GM18505 (cell line): ENCODE data around the gene CTR9.

Experiments used
- ATAC-seq: cut with Tn5 transposase; IDR thresholded peaks from one replicate; pipeline ENCODE4 v1.9.1; 2021; ENCODE audit not compliant: unreplicated experiment
- POLR2A ChIP-seq: IDR thresholded peaks from 4 replicates; pipeline ENCODE4 v1.6.1; 2011; ENCODE audit warnings: borderline replicate concordance; ENCODE audit not compliant: insufficient read depth, insufficient read length; ENCODE audit errors: extremely low read depth

The CTR9 gene

GRCh38 chr11:10750838-10751580 lies at the start of gene CTR9:
TSS of gene CTR9 (plus strand) at chr11:10751246. CDS start at chr11:10751413, 167 bp downstream.
- ATAC-seq = peak; percentile 87
- peak; percentile 98 for TF ChIP-seq POLR2A

DNA sequence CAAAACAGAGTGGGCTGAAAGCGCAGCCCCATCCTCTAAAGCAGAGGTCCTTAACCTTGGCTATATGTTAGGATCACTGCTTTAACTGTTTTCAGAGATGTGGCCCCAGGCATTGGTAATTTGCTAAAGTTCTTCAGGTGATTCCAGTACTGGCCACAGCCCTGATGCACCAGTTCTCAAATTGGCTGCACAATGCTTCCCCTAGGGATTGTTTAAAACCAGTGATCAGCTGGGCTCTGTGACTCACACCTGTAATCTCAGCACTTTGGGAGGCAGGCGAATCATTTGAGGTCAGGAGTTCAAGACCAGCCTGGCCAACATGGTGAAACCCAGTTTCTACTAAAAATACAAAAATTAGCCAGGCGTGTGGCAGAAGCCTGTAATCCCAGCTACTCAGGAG lies 49.1 kb upstream of the CTR9 start:
- no peak for TF ChIP-seq POLR2A
- ATAC-seq = no peak

DNA sequence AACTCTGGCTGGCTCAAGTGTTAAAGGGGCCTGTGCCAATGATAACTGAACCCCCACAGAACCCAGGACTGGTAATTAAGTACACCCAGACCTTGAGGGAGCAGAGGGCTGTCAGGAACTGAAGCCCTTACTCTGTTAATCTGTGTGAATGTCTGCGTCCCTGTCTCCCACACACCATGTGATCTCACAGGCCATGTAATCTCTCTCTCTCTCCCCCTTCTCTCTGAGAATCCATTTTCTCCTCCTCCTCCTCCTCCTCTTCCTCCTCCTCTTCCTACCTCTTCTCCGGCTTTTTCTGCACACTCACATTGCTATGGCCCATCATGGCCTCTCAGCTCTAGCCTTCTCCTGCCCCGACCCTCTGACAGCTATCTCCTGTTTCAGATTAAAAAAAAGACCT lies 42.9 kb upstream of the CTR9 start:
- ATAC-seq = no peak
- no peak for TF ChIP-seq POLR2A

DNA sequence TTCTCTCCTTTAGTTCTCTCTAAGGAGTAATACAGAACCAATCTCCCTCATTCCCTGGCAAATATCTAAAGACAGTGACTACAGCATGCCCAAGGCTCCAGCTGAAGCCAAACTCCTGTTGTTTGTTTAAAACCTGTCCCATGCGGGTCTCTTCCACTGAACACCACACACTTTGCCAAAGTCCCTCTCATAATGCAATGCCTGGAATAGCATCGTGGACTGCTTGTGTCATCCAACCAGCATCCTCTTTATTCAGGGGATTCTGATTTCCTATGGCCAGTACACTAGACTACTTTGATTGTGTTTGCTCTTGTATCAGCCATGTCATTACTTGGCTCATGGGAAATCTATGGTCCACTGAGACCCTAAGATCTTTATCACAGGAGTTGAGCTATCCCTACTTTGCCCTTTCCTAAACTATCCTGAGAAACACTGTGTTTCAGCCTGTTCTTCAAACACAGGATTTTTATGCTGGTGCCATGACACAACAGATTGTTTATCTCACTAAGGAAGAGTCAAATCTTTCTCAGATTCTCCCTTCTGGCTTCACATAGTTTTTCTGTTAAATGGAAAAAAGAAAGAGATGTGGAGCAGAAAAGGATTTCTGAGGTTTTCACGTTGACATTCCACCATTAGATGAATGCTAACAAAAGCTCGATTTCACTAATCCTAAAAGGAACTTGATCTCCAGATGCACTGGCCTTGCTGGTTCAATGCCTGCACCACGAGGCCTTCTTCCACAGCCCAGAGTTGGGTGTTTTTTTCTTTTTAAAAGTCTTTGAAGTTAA lies 41.6 kb upstream of the CTR9 start:
- no peak for ATAC-seq
- TF ChIP-seq POLR2A = no peak

DNA sequence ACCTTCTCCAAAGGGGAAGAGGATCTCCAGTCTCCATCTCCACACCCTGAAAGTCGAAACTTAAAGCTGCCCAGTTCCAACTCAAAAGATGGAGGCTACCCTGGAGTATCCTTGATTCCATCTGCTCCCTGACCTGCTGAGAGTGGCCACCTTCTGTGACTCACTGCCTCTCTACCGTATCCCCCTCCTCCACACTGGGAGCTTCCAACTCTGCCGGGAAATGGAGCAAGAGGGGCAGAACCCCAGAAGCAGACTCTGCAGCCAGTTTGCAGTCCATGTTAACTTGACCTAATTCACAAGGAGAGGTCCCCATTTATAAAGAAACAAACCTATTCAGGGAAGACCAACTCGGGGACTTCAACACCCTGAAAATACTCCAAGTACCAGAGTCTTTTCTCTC lies 35.5 kb upstream of the CTR9 start:
- no peak for TF ChIP-seq POLR2A
- no peak for ATAC-seq

DNA sequence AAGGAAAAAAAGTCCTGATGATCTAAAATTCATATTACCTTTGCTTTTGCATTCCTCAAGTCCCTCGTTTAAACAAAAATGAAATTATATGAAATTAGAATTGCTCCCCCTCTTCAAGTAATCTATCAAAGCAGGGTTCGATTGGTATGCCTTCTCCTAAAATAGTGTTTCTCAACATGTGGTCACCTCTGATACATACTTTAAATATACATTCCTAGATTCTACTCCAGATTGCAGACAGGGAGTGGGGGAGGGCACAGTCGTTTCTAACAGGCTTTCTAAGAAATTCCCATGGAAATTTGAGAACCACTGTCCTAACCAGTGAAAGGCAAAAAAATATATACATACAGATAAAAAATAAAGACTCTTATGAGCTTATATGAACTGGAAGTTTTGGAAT lies 34.9 kb upstream of the CTR9 start:
- ATAC-seq = no peak

GRCh38 chr11:10716543-10717259 lies 34.3 kb upstream of the CTR9 start:
- ATAC-seq = no peak
- TF ChIP-seq POLR2A = no peak

More for the DNA sequence above, 34.9 kb upstream of the CTR9 start:
- TF ChIP-seq POLR2A = no peak

DNA sequence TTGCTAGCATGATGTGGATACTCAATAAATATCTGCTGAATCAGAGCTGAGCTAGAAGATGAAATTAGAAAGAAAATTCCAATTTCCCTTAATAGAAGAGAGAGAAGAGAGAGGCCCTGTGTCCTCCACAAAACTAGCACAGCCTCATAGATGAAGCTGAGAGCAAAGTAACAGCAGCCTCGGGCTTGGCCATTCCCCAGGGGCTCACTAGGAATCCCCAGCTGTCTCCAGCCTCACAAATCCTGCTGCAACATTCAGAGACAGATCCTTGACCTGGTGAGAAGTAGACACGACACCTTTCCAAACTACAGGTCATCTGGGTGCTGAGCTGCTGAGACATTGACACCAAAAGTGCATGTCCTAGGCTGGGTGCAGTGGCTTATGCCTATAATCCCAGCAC lies 31.4 kb upstream of the CTR9 start:
- no peak for TF ChIP-seq POLR2A
- ATAC-seq = no peak

DNA sequence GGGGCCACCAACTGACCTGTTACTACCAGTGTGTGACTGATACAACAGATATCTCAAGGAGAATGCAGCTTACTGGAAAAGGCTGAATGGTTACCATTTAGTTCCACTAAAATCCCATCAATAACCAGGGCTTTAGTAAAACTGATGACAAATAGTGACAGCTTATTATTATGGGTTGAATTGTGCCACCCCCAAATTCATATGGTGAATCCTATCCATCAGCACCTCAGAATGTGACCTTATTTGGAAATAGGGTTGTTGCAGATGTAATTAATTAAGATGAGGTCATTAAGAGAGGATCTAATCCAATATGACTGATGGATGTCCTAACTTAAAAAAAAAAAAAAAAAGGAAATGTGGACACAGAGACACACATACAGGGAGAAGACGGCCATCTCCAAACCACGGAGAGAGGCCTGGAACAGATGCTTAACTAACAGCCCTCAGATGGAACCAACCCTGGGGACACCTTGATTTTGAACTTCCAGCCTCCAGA lies 30.1 kb upstream of the CTR9 start:
- no peak for ATAC-seq
- TF ChIP-seq POLR2A = no peak

DNA sequence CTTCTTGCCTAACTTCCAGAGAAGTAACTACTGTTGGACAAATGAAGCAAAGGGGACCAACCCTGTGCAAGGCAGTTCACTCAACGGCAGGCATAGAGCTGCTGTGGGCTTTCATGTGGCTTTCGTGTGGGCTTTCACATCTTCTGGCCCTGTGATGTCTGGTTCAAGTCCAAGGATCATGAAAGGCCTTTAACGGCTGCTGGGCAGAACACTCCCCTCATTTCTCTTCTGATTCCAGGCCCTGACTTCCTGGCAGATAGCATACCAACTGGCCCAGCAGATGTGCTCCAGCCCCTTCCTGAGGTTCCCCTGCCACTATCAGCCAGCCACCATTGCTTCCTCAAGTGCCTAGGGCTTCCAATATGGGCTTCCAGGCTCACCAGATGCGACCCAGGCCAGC lies 28.7 kb upstream of the CTR9 start:
- no peak for TF ChIP-seq POLR2A
- no peak for ATAC-seq

DNA sequence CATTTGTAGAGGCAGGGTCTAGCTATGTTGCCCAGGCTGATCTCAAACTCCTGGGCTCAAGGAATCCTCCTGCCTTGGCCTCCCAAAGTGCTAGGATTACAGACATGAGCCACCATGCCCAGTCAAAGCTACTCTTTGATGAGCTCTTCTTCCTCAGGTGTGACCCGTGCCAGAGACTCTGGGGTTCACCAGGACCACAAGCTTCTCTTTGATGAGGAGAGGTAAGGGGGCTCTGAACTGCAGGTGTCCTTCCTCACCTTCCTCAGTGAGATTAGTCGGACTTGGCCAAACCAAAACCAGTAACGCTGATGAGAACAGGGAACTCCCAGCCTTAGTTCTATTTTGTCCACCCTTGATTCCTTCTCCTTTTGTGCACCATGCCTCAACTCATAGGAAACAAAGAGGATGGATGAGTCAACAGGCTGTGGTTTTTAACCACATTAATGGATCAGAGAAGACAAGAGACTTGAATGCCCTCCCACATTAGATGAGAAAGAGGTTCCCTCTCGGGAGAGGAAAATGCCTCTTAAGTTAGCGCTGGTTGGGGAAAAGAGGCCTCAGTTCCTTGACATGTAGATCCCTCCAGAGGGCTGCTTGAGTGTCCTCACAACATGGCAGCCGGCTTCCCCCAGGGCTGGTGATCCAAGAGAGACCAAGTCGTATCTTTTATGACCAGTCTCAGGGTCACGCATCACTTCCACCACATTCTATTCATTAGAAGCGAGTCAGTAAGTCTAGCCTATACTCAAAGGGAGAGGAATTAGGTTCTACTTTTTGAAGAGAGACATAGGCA lies 25.7 kb upstream of the CTR9 start:
- no peak for TF ChIP-seq POLR2A
- no peak for ATAC-seq

DNA sequence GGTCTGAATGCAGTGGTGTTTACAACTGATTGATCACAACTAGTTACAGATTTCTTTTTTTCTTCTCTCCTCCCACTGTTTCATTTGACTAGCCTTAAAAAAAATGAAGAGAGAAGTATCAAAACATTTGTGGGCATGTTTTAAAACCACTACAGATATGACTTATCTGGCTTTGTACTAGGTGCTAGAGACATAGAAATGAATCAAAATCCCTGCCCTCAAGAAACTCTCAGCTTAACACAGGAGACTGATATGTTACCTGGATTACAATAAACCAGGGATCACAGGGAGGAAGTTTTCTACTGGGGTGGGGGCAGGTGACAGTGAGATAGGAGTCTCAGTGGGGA lies 25.2 kb upstream of the CTR9 start:
- ATAC-seq = no peak
- TF ChIP-seq POLR2A = no peak
